Testis (tissue), 5 donors: Measurements from ENCODE around the gene APOBEC3B. TPM values are rescaled to one million over a fixed set of nuclear protein-coding genes. Genes with fewer than 3 reads are reported as not detected.
A peak's percentile ranks its signal among the peaks of the same experiment; 100 is the strongest.

ENCODE experiments used
- DNase-seq: peaks from one replicate; pipeline ENCODE4 v3.0.0-alpha.2; 2019
- H3K27ac ChIP-seq, 2 donors: fragments of 200-600 bp; sonication (generic); one replicate each; pipeline ENCODE4 v1.5.1; 2019
- H3K27me3 ChIP-seq: fragments of 200-600 bp; sonication (generic); one replicate; pipeline ENCODE4 v1.5.1; 2019
- H3K36me3 ChIP-seq: fragments of 200-600 bp; sonication (generic); one replicate; pipeline ENCODE4 v1.5.1; 2017; ENCODE audit warnings: low read depth; ENCODE audit errors: missing control alignments
- H3K4me1 ChIP-seq: fragments of 200-600 bp; sonication (generic); one replicate; pipeline ENCODE4 v1.5.1; 2019
- H3K4me3 ChIP-seq, 2 donors: fragments of 200-600 bp; sonication (generic); one replicate each; pipeline ENCODE4 v1.5.1; 2017 to 2019
- H3K9me3 ChIP-seq: fragments of 200-600 bp; sonication (generic); one replicate; pipeline ENCODE4 v1.5.1; 2017
- CTCF ChIP-seq, 3 experiments: fragments of 450-650 bp in 2 of 3; fragments of 200-600 bp in 1 of 3; sonication (generic) in 1 of 3; IDR thresholded peaks; one replicate each; pipeline ENCODE4 v1.5.1; 2016 to 2019; ENCODE audit warnings: antibody characterized with exemption in 3 of 3, mild to moderate bottlenecking in 2 of 3, moderate library complexity in 1 of 3
- POLR2A ChIP-seq: fragments of 450-650 bp; IDR thresholded peaks from one replicate; pipeline ENCODE4 v1.6.1; 2017; ENCODE audit warnings: antibody characterized with exemption, mild to moderate bottlenecking, moderate library complexity
- WGBS, 2 donors: methylation state at CpG; one replicate each; pipeline ENCODE4 v1.1.5; 2018; 5-methylcytosine and 5-hydroxymethylcytosine counted together
- intact Hi-C: fragments of 100-400 bp; cut with DNase I; formaldehyde crosslinking; loops from one replicate; pipeline ENCODE4 v1.15.1; 2023; ENCODE audit warnings: low total_unique reads
- long read RNA-seq, 2 donors: transcript quantifications; one replicate each; lab custom pipeline, GENCODE V29; 2026
- polyA plus RNA-seq: library from polyadenylated mRNA; stranded (reverse); fragments of 350-450 nt; fragmentation: Illumina TruSeq; extraction: RNeasy Lipid Tissue Mini Kit (QIAGEN cat#74804); gene quantifications from one replicate; pipeline ENCODE4 v1.2.3, GENCODE V29; 2014; ENCODE audit warnings: low read depth, low replicate concordance; ENCODE audit not compliant: insufficient read depth
- total RNA-seq, 2 donors: library from RNA; depleted of rRNA; stranded (reverse); fragments of >200 nt; gene quantifications; one replicate each; pipeline ENCODE4 v1.2.3, GENCODE V29; 2016

The APOBEC3B gene
- 1 to 10 TPM; 1.4 to 2.0 TPM for total RNA-seq
- polyA plus RNA-seq: 0.69 TPM
- long read RNA-seq, donor 1, transcript APOBEC3B-201 (8 exons, 1,533 nt): major isoform, 6 of 6 reads
- long read RNA-seq, donor 1, partial matches to known transcripts: 0 of 6 reads
- long read RNA-seq, donor 1, other reads (novel, unspliced or antisense): 0 of 6 reads
- long read RNA-seq, donor 2, partial matches to known transcripts: 0 of 4 reads
- long read RNA-seq, donor 2, other reads (novel, unspliced or antisense): 0 of 4 reads

DNA sequence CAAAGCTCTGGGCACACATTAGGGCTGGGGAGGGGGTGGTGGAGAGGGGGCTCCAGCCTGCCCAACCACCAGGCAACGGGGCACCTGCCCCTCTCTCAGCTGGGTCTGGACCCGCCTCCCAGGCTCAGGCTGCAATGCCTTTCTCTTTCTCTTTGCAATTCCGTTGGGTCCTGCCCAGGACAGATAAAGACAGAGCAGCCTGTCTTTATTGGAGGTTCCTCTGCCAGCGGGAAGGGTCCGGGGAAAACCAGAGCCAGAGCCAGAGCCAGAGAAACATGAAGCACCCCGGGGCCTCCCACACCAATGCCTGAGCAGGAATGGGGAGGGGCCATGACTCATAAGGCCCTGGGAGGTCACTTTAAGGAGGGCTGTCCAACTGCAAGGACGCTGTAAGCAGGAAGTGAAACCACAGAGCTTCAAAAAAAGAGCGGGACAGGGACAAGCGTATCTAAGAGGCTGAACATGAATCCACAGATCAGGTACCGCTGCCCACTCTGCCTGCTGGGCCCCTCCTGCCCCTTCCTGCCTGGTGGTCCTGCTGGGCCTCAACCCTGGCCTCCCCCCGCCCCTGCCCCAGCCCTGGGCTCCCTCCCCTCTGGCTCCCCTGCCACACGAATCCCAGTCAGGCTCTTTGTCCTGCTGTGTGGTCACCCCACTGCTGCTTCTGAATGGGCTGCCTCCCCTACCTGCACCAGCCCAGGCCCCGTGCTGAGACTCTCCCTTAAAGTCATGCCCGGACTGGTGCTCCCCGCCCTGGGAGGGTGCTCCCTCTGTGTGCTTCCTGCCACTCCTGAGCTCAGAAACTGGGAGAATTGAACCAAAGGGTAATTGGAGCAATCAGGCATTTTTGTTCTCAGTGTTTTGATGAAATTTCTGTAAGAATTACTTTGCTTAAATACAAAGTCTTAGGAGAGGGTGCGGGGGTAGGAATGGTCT is at the start of gene APOBEC3B:
Gene APOBEC3B (plus strand): TSS at position 356 of the 936 bp plus-strand sequence. CDS start 107 bp downstream, at position 463.
- peak; percentile 94 for DNase-seq
- Histone ChIP-seq H3K27me3 (no peaks in the 10 kb centered on the region), H3K4me3 (peak within 1 kb of the TSS; percentile 15 to 20), H3K27ac (peak within 1 kb of the TSS in 1 of 2 donors; percentile 29), H3K4me1 (peaks cover 19% of the 10 kb centered on the region), H3K36me3 (no peaks in the 10 kb centered on the region), H3K9me3 (no peaks in the 10 kb centered on the region)
- WGBS, 2 donors: 12 to 19% methylated on average over 12 to 16 of the region's 16 CpGs
- TF ChIP-seq POLR2A: no peak
- TF ChIP-seq CTCF (IDR thresholded peaks at IDR 0.05): no peak
- intact Hi-C loops: no loop called here

DNA sequence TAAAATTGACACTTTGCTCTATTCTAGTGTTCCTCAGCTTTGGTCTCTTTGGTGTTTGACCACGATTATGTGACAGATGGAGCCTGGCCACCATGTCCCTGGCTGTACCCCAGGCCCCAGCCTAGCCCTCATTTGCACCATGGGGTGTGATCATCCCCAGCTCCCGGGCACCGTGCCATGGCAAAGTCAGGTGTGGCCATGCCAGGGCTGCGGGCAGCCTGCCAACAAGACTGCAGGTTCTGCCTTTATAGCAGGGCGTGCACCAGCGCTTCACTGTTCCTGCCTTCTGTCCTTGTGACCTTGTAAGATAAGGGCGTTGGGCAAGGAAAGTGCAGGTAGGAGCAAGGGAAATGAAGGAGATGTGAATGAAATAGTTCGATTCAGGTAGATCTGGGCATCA is 47.1 kb upstream of the APOBEC3B start:
- Histone ChIP-seq H3K36me3 (no peaks in the 10 kb centered on the region), H3K27me3 (no peaks in the 10 kb centered on the region), H3K27ac (no peak overlapping the region), H3K4me1 (no peaks in the 10 kb centered on the region), H3K4me3 (no peak overlapping the region), H3K9me3 (no peaks in the 10 kb centered on the region)
- no peak for TF ChIP-seq CTCF (IDR thresholded peaks at IDR 0.05)
- no peak for TF ChIP-seq POLR2A
- DNase-seq: no peak
- intact Hi-C loops: no loop called here
- WGBS, 2 donors: 65 to 80% methylated on average over 8 of the region's 8 CpGs

GRCh38 chr22:38935616-38936015 is 46.5 kb upstream of the APOBEC3B start:
- intact Hi-C loops: no loop called here
- TF ChIP-seq CTCF (IDR thresholded peaks at IDR 0.05) (no peak), POLR2A (no peak)
- H3K4me1 ChIP-seq: no peaks in the 10 kb centered on the region
- H3K36me3 ChIP-seq: no peaks in the 10 kb centered on the region
- no peak for DNase-seq
- no peak overlapping the region for H3K27ac ChIP-seq
- no peaks in the 10 kb centered on the region for H3K9me3 ChIP-seq
- H3K4me3 ChIP-seq: no peak overlapping the region
- no peaks in the 10 kb centered on the region for H3K27me3 ChIP-seq
- WGBS, 2 donors: 92 to 94% methylated on average over 13 of the region's 13 CpGs

DNA sequence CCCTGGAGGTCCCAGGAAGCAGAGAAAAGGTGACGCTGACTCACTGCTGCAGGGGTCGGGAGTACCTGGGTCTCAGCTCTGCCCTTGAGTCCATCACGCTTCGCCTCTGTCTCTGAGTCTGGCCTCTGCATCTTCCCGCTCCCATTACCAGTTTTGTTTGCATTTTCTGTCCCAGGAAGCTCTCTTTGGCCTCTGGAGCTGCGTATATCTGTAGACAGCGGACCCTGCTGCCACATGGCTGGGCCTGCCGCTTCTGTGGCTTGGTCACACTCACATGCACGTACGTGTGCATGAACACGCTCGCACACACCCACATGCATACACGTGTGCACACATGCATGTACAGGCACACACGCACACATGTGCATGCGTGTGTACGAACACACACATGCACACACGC is 45.6 kb upstream of the APOBEC3B start:
- no peaks in the 10 kb centered on the region for H3K4me1 ChIP-seq
- H3K36me3 ChIP-seq: no peaks in the 10 kb centered on the region
- 78 to 86% methylated on average over 10 to 17 of the region's 17 CpGs for WGBS, 2 donors
- no peaks in the 10 kb centered on the region for H3K27me3 ChIP-seq
- H3K27ac ChIP-seq: no peak overlapping the region
- TF ChIP-seq POLR2A (no peak), CTCF (IDR thresholded peaks at IDR 0.05) (no peak)
- no peaks in the 10 kb centered on the region for H3K9me3 ChIP-seq
- intact Hi-C loops: no loop called here
- no peak overlapping the region for H3K4me3 ChIP-seq
- DNase-seq: no peak
